ENCODE measurements around the gene EEFSEC.

- TF ChIP-seq CTCF (IDR thresholded peaks at IDR 0.05): no peak
- no peak for TF ChIP-seq EZH2phosphoT487 (IDR thresholded peaks at IDR 0.05)
These were observed 166.5 kb downstream of the EEFSEC start for GRCh38 chr3:128319741-128320141.
